Measurements from ENCODE around the gene PKHD1. TPM values are rescaled to one million over a fixed set of nuclear protein-coding genes. Genes with fewer than 3 reads are reported as not detected.

The PKHD1 gene
- total RNA-seq, 4 donors from 2014 or later: 0.53 to 0.83 (median 0.60) TPM

- Histone ChIP-seq H3K4me1 (no peaks in the 10 kb centered on the region), H3K27me3 (no peaks in the 10 kb centered on the region), H3K4me3 (no peak overlapping the region), H3K36me3 (no peaks in the 10 kb centered on the region), H3K27ac (no peak overlapping the region), H3K9me3 (peaks cover 0 to 3% (median 0%) of the 10 kb centered on the region in 4 donors)
- no peak for DNase-seq
- TF ChIP-seq, protein P1, sequence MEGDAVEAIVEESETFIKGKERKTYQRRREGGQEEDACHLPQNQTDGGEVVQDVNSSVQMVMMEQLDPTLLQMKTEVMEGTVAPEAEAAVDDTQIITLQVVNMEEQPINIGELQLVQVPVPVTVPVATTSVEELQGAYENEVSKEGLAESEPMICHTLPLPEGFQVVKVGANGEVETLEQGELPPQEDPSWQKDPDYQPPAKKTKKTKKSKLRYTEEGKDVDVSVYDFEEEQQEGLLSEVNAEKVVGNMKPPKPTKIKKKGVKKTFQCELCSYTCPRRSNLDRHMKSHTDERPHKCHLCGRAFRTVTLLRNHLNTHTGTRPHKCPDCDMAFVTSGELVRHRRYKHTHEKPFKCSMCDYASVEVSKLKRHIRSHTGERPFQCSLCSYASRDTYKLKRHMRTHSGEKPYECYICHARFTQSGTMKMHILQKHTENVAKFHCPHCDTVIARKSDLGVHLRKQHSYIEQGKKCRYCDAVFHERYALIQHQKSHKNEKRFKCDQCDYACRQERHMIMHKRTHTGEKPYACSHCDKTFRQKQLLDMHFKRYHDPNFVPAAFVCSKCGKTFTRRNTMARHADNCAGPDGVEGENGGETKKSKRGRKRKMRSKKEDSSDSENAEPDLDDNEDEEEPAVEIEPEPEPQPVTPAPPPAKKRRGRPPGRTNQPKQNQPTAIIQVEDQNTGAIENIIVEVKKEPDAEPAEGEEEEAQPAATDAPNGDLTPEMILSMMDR (IDR thresholded peaks at IDR 0.05): no peak
- no peak for TF ChIP-seq POLR2A (IDR thresholded peaks at IDR 0.05)
Measured at GRCh38 chr6:51792273-51793030, 295.0 kb downstream of the PKHD1 start.

GRCh38 chr6:51790946-51791345 is 296.5 kb downstream of the PKHD1 start:
- Histone ChIP-seq H3K36me3 (no peaks in the 10 kb centered on the region), H3K4me3 (no peak overlapping the region), H3K27ac (no peak overlapping the region), H3K4me1 (no peaks in the 10 kb centered on the region), H3K27me3 (no peaks in the 10 kb centered on the region), H3K9me3 (peaks cover 0 to 3% (median 0%) of the 10 kb centered on the region in 4 donors)
- TF ChIP-seq POLR2A (IDR thresholded peaks at IDR 0.05): no peak
- TF ChIP-seq, protein P1 (IDR thresholded peaks at IDR 0.05): no peak
- no peak for DNase-seq

DNA sequence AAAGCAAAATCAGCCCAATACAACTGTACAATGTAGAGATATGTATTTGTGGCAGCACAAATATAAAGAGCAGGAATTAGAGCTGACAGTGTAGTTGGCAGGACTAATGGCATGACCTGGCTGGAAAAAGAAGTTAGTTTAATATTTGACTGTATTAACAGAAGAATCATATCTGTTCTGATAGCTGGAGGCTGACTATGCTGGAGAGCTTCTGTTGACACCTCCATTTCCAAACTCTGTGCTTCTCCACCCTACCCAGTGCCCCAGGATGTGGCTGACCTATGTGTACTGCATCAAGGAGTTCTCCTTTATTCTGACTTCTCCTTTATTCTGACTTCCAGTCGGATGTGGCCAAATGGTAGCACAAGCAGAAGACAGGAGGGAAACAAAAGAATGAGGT is 299.3 kb downstream of the PKHD1 start:
- TF ChIP-seq, protein P1 (IDR thresholded peaks at IDR 0.05): no peak
- no peak for TF ChIP-seq POLR2A (IDR thresholded peaks at IDR 0.05)
- Histone ChIP-seq H3K4me1 (no peaks in the 10 kb centered on the region), H3K36me3 (no peaks in the 10 kb centered on the region), H3K4me3 (no peak overlapping the region), H3K9me3 (no peaks in the 10 kb centered on the region), H3K27ac (no peak overlapping the region), H3K27me3 (no peaks in the 10 kb centered on the region)
- DNase-seq: no peak

DNA sequence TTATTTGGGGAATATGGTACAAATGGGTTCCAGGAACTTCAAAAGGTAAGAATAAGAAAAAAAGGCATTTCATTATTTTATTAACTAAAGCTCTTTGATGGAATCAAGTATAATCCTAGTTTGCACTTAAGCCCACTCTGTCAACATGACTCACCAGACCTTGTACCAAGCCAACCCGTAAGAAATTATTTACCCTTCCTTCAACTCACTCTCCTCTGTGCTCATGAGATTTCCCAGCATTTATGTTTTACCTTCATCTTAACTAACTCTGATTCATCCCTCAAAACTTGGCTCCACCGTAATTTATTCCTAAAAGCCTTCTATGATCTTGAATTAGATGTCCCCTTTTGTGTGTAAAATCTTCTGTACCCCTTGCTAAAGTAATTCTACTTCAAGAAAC is 308.7 kb downstream of the PKHD1 start:
- Histone ChIP-seq H3K9me3 (no peaks in the 10 kb centered on the region), H3K4me3 (no peak overlapping the region)
- no peak for TF ChIP-seq POLR2A (IDR thresholded peaks at IDR 0.05)
- TF ChIP-seq, protein P1 (IDR thresholded peaks at IDR 0.05): no peak

DNA sequence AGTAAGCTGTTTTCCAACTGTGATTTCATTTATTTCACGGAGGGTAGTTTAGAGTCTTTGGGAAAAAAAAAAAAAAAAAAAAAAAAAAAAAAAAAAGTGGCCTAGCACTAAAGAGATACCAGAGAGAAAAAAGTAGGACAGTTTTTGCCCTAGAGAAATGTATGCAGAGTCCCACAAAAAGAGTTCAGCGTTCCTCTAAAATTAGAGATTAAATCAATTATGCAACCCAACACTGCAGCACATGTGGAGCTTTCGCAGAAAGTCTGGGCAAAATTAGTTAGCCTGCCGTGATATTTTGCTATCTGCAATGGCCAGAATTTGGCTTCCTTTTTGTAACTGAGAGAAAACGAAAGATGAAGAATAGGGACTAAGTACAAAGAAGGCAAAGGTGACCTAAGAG is 309.8 kb downstream of the PKHD1 start:
- H3K27ac ChIP-seq: no peak overlapping the region
- H3K27me3 ChIP-seq: no peaks in the 10 kb centered on the region
- no peak for TF ChIP-seq POLR2A (IDR thresholded peaks at IDR 0.05)
- TF ChIP-seq, protein P1 (IDR thresholded peaks at IDR 0.05): no peak
- H3K36me3 ChIP-seq: no peaks in the 10 kb centered on the region
- H3K4me3 ChIP-seq: no peak overlapping the region
- no peaks in the 10 kb centered on the region for H3K4me1 ChIP-seq
- no peak for DNase-seq
- H3K9me3 ChIP-seq: no peaks in the 10 kb centered on the region

More for the DNA sequence above, 308.7 kb downstream of the PKHD1 start:
- Histone ChIP-seq H3K4me1 (no peaks in the 10 kb centered on the region), H3K36me3 (no peaks in the 10 kb centered on the region), H3K27me3 (no peaks in the 10 kb centered on the region), H3K27ac (no peak overlapping the region)
- no peak for DNase-seq
